Chondrocyte (in vitro differentiated cells): ENCODE measurements around the gene POU2F2. TPM values are rescaled to one million over a fixed set of nuclear protein-coding genes. Genes with fewer than 3 reads are reported as not detected.
A peak's percentile ranks its signal among the peaks of the same experiment; 100 is the strongest.

Experiments
- DNase-seq: peaks from one replicate; pipeline ENCODE4 v3.0.0; 2021; ENCODE audit warnings: mixed read lengths, low spot score
- H3K27ac Mint-ChIP-seq: one replicate; pipeline ENCODE4 v1.8.0; 2021; ENCODE audit warnings: mild to moderate bottlenecking, moderate library complexity, mixed read lengths; ENCODE audit not compliant: unreplicated experiment
- H3K27me3 Mint-ChIP-seq: 2 replicates; pipeline ENCODE4 v1.8.0; 2021; ENCODE audit warnings: low read depth, mixed read lengths
- H3K36me3 Mint-ChIP-seq: 2 replicates; pipeline ENCODE4 v1.8.0; 2021; ENCODE audit warnings: low read depth, mixed read lengths
- H3K4me1 Mint-ChIP-seq: 2 replicates; pipeline ENCODE4 v1.8.0; 2021; ENCODE audit warnings: low read depth, mild to moderate bottlenecking, mixed read lengths
- H3K4me3 Mint-ChIP-seq: one replicate; pipeline ENCODE4 v1.8.0; 2021; ENCODE audit warnings: mild to moderate bottlenecking, moderate library complexity, mixed read lengths; ENCODE audit not compliant: unreplicated experiment
- H3K9me3 Mint-ChIP-seq: 2 replicates; pipeline ENCODE4 v1.8.0; 2021; ENCODE audit warnings: low read depth, mixed read lengths
- CTCF ChIP-seq: fragments of 200-600 bp; sonication (generic); IDR thresholded peaks from 2 replicates; pipeline ENCODE4 v1.5.0; 2021; ENCODE audit warnings: antibody characterized with exemption, mild to moderate bottlenecking, moderate library complexity
- total RNA-seq: library from RNA; stranded (reverse); gene quantifications from 3 replicates; pipeline ENCODE4 v1.2.1, GENCODE V29; 2021

The POU2F2 gene
- total RNA-seq, 1 donor from 2014 or later, result 1.5 TPM

- Mint-ChIP-seq H3K4me1 (no peaks in the 10 kb centered on the region), H3K9me3 (no peaks in the 10 kb centered on the region), H3K36me3 (peaks cover 2% of the 10 kb centered on the region), H3K4me3 (no peak overlapping the region), H3K27me3 (peaks cover 20% of the 10 kb centered on the region), H3K27ac (no peak overlapping the region)
- TF ChIP-seq CTCF, result no peak
- DNase-seq, result no peak
These were observed 74.4 kb downstream of the POU2F2 start for GRCh38 chr19:42057846-42058245.

GRCh38 chr19:42054205-42054604, 78.0 kb downstream of the POU2F2 start:
- Mint-ChIP-seq H3K4me1 (no peaks in the 10 kb centered on the region), H3K27me3 (peaks cover 22% of the 10 kb centered on the region), H3K9me3 (no peaks in the 10 kb centered on the region), H3K36me3 (peaks cover 2% of the 10 kb centered on the region), H3K4me3 (no peak overlapping the region), H3K27ac (peak overlapping the region; percentile 77)
- no peak for DNase-seq
- no peak for TF ChIP-seq CTCF

GRCh38 chr19:42053037-42053935, 79.0 kb downstream of the POU2F2 start:
- Mint-ChIP-seq H3K36me3 (peaks cover 2% of the 10 kb centered on the region), H3K27me3 (peaks cover 24% of the 10 kb centered on the region), H3K4me3 (no peak overlapping the region), H3K4me1 (no peaks in the 10 kb centered on the region), H3K9me3 (no peaks in the 10 kb centered on the region), H3K27ac (no peak overlapping the region)
- DNase-seq, result no peak
- no peak for TF ChIP-seq CTCF

GRCh38 chr19:42052241-42052863, 79.9 kb downstream of the POU2F2 start:
- no peaks in the 10 kb centered on the region for H3K9me3 Mint-ChIP-seq

More at GRCh38 chr19:42052241-42052863, 79.9 kb downstream of the POU2F2 start:
- Mint-ChIP-seq H3K27ac (no peak overlapping the region), H3K27me3 (peaks cover 24% of the 10 kb centered on the region), H3K4me3 (no peak overlapping the region), H3K4me1 (no peaks in the 10 kb centered on the region), H3K36me3 (peaks cover 2% of the 10 kb centered on the region)
- TF ChIP-seq CTCF, result no peak
- no peak for DNase-seq
